ENCODE measurements around the gene REXO1.

DNA sequence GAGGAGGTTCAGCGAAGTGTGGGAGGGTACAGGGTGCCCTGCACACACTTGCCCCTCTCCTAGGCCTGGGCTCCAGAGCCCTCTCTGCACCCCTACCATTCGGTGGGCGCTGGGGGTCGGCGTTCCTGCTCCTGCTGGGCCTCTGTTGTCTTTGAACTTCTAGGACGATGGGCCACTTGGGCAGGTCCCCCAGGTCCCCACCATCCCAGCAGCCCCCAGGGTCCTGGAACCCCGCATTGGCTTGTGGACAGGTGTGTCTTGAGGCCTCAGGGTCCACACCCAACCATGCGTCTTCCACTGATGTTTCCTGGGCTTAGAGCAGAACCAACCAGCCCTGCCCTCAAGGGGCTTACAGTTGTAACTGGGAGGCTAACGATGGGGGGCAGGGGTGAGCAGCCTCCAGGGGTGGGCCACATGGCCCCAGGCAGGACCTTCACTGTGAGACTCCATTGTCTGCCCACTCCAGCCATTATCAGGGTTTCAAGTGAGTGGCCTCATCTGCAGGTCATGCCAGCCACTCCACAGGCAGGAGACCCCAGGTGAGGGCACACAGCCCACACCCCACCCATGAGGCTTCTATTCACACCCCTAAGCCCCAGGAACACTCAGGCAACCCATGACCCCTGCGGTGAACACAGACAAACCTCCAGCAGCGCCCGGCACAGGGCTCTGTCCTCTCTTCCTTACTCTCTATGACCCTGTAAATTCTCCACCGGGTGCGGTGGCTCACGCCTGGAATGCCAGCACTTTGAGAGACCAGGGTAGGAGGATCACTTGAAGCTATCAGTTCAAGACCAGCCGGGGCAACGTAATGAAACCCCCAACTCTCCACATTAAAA, 17.1 kb upstream of the REXO1 start:
- TF ChIP-seq POLR2AphosphoS5 (IDR thresholded peaks at IDR 0.05; ENCODE audit: low read depth, low read length) = no peak
- no peak for TF ChIP-seq POLR2A (IDR thresholded peaks at IDR 0.05; ENCODE audit: low read depth, low read length)
- no peak for TF ChIP-seq TAF1 (IDR thresholded peaks at IDR 0.05; ENCODE audit: low read depth, low read length)

All from GM12891 (cell line).